MM.1S (cell line): Measurements from ENCODE around the gene AP5Z1.

Experiments
- CTCF ChIP-seq: fragments of 300-600 bp; sonication (generic); IDR thresholded peaks from 2 replicates; pipeline ENCODE4 v1.5.1; 2016; ENCODE audit warnings: antibody characterized with exemption, low read length, mixed read lengths
- EZH2 ChIP-seq: fragments of 300-600 bp; sonication (generic); optimal IDR thresholded peaks from 2 replicates; pipeline ENCODE3; 2017; ENCODE audit warnings: low read depth, mild to moderate bottlenecking, antibody characterized with exemption, low read length, mixed read lengths
- EZH2phosphoT487 ChIP-seq: fragments of 300-600 bp; sonication (generic); IDR thresholded peaks from 2 replicates; pipeline ENCODE4 v1.6.1; 2018; ENCODE audit warnings: antibody characterized with exemption, low read length

- no peak for TF ChIP-seq CTCF
- TF ChIP-seq EZH2 = no peak
- TF ChIP-seq EZH2phosphoT487 = no peak
Observed at GRCh38 chr7:4799508-4800268, 24.3 kb downstream of the AP5Z1 start.
